ENCODE results near the gene IL17D. TPM values are rescaled to one million over a fixed set of nuclear protein-coding genes. Genes with fewer than 3 reads are reported as not detected.

IL17D gene
- total and polyA plus RNA-seq, 2 donors (not counting 3 experiments of a cell fraction or from before 2014, with no cell fraction given) = 4.0 to 6.1 TPM

- Histone ChIP-seq H3K9me3 (replicated peaks; ENCODE audit: control insufficient read depth, insufficient read depth, low read length) (peaks cover 2% of the 10 kb centered on the region), H3K79me2 (ENCODE audit: control insufficient read depth, insufficient read depth, low read length) (no peaks in the 10 kb centered on the region), H4K20me1 (replicated peaks; ENCODE audit: control insufficient read depth, extremely low read depth, insufficient read depth, low read length) (no peaks in the 10 kb centered on the region), H3K9ac (replicated peaks; ENCODE audit: extremely low read depth, insufficient read depth, low read length) (no peak overlapping the region), H3K4me2 (ENCODE audit: insufficient read depth, low read length) (no peak overlapping the region), H3K4me1 (ENCODE audit: control insufficient read depth, extremely low read depth, insufficient read depth, low read length) (no peaks in the 10 kb centered on the region), H3K27me3 (ENCODE audit: control insufficient read depth in 2 of 2, insufficient read depth in 2 of 2, low read length in 2 of 2) (no peaks in the 10 kb centered on the region), H2AFZ (ENCODE audit: low read depth, low read length) (no peak overlapping the region), H3K36me3 (ENCODE audit: control insufficient read depth in 2 of 2, extremely low read depth in 1 of 2, insufficient read depth in 2 of 2, low read length in 2 of 2) (no peaks in the 10 kb centered on the region), H3K27ac (ENCODE audit: insufficient read depth, low read depth, low read length) (no peak overlapping the region), H3K9me1 (replicated peaks; ENCODE audit: control insufficient read depth, extremely low read depth, insufficient read depth, low read length) (no peaks in the 10 kb centered on the region), H3K4me3 (replicated peaks in 1 of 3; ENCODE audit: insufficient read depth in 1 of 3, low read depth in 1 of 3, low read length in 3 of 3) (no peak overlapping the region)
- no peak for FAIRE-seq
- no peak for DNase-seq (ENCODE audit: low read depth, low spot score)
- no peak for TF ChIP-seq POLR2AphosphoS5 (IDR thresholded peaks at IDR 0.05; ENCODE audit: insufficient read depth, low read depth, low read length)
- TF ChIP-seq MAX (IDR thresholded peaks at IDR 0.05; ENCODE audit: insufficient read depth, insufficient read length) = no peak
- no peak for TF ChIP-seq POLR2A (IDR thresholded peaks at IDR 0.05; ENCODE audit: low read depth, low read length)
- TF ChIP-seq MYC (IDR thresholded peaks at IDR 0.05; ENCODE audit: low read depth, low read length) = no peak
- no peak for TF ChIP-seq JUN (IDR thresholded peaks at IDR 0.05; ENCODE audit: borderline replicate concordance, insufficient read depth, insufficient read length, low read depth)
- no peak for TF ChIP-seq FOS (IDR thresholded peaks at IDR 0.05; ENCODE audit: borderline replicate concordance, insufficient read depth, low read length)
- TF ChIP-seq CTCF (IDR thresholded peaks at IDR 0.05; ENCODE audit: extremely low read depth in 1 of 2, insufficient read depth in 1 of 2, low read depth in 1 of 2, low read length in 2 of 2) = no peak
- TF ChIP-seq GATA2 (IDR thresholded peaks at IDR 0.05; ENCODE audit: insufficient read depth, insufficient read length, low read depth, low read length) = no peak
- TF ChIP-seq EZH2 (IDR thresholded peaks at IDR 0.05; ENCODE audit: borderline replicate concordance, low read depth, low read length, severe bottlenecking) = no peak
- CTCF ChIA-PET = no interaction called here
- no TSS peak for BruUV-seq (replicated peaks)
- POLR2A ChIA-PET = no interaction called here
- dilution Hi-C loops (cut with MboI; ENCODE audit: extremely low pct_ligation_motif_present, low sequenced_read_pairs) = no loop called here
- intact Hi-C loops (cut with micrococcal nuclease) = no loop called here
These were observed 45.9 kb downstream of the IL17D start for GRCh38 chr13:20749377-20749776.
